ENCODE data around the gene CMAS. TPM values are rescaled to one million over a fixed set of nuclear protein-coding genes. Genes with fewer than 3 reads are reported as not detected.
A peak's percentile ranks its signal among the peaks of the same experiment; 100 is the strongest.
"Not testable (repeated sequence)": the region's sequence is repeated elsewhere in the genome, so short reads cannot be mapped to it uniquely, and the experiment has no call there.

Gene CMAS
- 10 to 100 TPM; 37.5 to 39.3 TPM for total RNA-seq

- ChIA-PET POLR2A (interaction anchor here (0.6 to 2.1 kb wide), 14 partner anchors 10 to 608 kb away, joined by 3 to 11 read pairs (median 5); partner anchors contain the start of genes C2CD5, LDHB and PYROXD1), CTCF (interaction anchor here (0.9 to 1.7 kb wide), 8 partner anchors 9 to 413 kb away, joined by 3 to 7 read pairs (median 4); no protein-coding TSS in a partner anchor)
- Mint-ChIP-seq H3K36me3 (ENCODE audit: low read depth) (peaks cover 15% of the 10 kb centered on the region), H3K9me3 (no peaks in the 10 kb centered on the region), H3K4me3 (peak within 1 kb of the TSS; percentile 97), H3K27ac (peak within 1 kb of the TSS; percentile 79), H3K27me3 (no peaks in the 10 kb centered on the region), H3K4me1 (peaks cover 31% of the 10 kb centered on the region)
- DNase-seq: peak; percentile 84
Observed at GRCh38 chr12:22046090-22046967, at the start of gene CMAS. Gene CMAS, plus strand, starts transcription at chr12:22046218. Its CDS starts 86 bp downstream, at chr12:22046304.

DNA sequence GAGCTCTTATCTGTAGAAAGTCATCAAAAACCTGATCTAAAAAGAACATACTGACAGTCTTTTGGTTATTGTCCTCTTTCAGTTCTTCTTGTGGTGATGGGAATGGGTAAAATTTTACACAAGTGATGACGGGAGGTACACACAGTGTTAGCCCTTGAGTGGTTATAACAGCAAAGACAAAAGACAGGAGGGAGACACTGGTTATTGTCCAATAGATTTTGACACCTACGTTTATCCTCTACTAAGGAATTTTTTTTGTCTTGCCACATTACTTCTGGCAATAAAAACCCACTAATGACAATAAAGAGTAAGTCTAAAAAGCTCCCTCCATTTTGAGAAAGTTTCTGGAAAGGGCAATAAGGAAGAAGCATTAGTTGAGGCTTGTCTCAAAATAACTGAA lies 47.7 kb upstream of the CMAS start:
- H3K27ac Mint-ChIP-seq: no peak overlapping the region
- DNase-seq: no peak
- ChIA-PET CTCF (no interaction called here), POLR2A (no interaction called here)
- H3K9me3 Mint-ChIP-seq: no peaks in the 10 kb centered on the region
- no peaks in the 10 kb centered on the region for H3K36me3 Mint-ChIP-seq (ENCODE audit: low read depth)
- no peaks in the 10 kb centered on the region for H3K27me3 Mint-ChIP-seq
- no peak overlapping the region for H3K4me3 Mint-ChIP-seq
- H3K4me1 Mint-ChIP-seq: no peaks in the 10 kb centered on the region

- ChIA-PET POLR2A (no interaction called here), CTCF (no interaction called here)
- no peak for DNase-seq
- Mint-ChIP-seq H3K4me3 (no peak overlapping the region), H3K36me3 (ENCODE audit: low read depth) (no peaks in the 10 kb centered on the region), H3K4me1 (no peaks in the 10 kb centered on the region), H3K9me3 (no peaks in the 10 kb centered on the region), H3K27ac (no peak overlapping the region), H3K27me3 (no peaks in the 10 kb centered on the region)
Observed at GRCh38 chr12:21998782-21999181, 47.2 kb upstream of the CMAS start.

- ChIA-PET CTCF (interaction anchor here (1.3 kb wide), 1 partner anchor 13 kb away, joined by 3 read pairs; no protein-coding TSS in a partner anchor), POLR2A (no interaction called here)
- H3K36me3 Mint-ChIP-seq (ENCODE audit: low read depth): no peaks in the 10 kb centered on the region
- no peak overlapping the region for H3K27ac Mint-ChIP-seq
- no peaks in the 10 kb centered on the region for H3K27me3 Mint-ChIP-seq
- H3K4me3 Mint-ChIP-seq: no peak overlapping the region
- no peaks in the 10 kb centered on the region for H3K4me1 Mint-ChIP-seq
- peaks cover 2% of the 10 kb centered on the region for H3K9me3 Mint-ChIP-seq
- no peak for DNase-seq
Observed at GRCh38 chr12:22002430-22002829, 43.6 kb upstream of the CMAS start.

DNA sequence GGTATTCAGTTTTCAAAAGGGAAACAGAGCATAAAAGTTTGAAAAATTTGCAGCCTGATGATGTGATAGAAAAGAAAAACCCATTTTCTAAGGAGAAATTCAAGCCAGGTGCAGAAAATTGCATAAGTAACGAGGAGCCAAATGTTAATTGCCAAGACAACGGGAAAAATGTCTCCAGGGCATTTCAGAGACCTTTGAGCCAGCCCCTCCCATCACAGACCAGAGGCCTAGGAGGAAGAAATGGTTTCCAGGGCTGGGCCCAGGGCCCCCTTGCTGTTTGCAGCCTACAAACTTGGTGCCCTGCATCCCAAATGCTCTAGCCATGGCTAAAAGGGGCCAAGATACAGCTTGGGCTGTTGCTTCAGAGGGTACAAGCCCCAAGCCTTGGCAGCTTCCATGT lies 38.2 kb upstream of the CMAS start:
- H3K9me3 Mint-ChIP-seq; H3K36me3 Mint-ChIP-seq (ENCODE audit: low read depth); H3K4me1 Mint-ChIP-seq; CTCF ChIA-PET; H3K27ac Mint-ChIP-seq; DNase-seq; H3K4me3 Mint-ChIP-seq; POLR2A ChIA-PET; H3K27me3 Mint-ChIP-seq: not testable (repeated sequence)

GRCh38 chr12:22008196-22008595 lies 37.8 kb upstream of the CMAS start:
- no peak for DNase-seq
- H3K9me3 Mint-ChIP-seq: peaks cover 5% of the 10 kb centered on the region
- H3K27me3 Mint-ChIP-seq: no peaks in the 10 kb centered on the region
- no peak overlapping the region for H3K4me3 Mint-ChIP-seq
- POLR2A ChIA-PET: no interaction called here
- H3K27ac Mint-ChIP-seq: no peak overlapping the region
- CTCF ChIA-PET: no interaction called here
- no peaks in the 10 kb centered on the region for H3K4me1 Mint-ChIP-seq
- no peaks in the 10 kb centered on the region for H3K36me3 Mint-ChIP-seq (ENCODE audit: low read depth)

- no peak overlapping the region for H3K27ac Mint-ChIP-seq
- ChIA-PET POLR2A (no interaction called here), CTCF (no interaction called here)
- no peak for DNase-seq
- no peak overlapping the region for H3K4me3 Mint-ChIP-seq
- H3K36me3 Mint-ChIP-seq (ENCODE audit: low read depth): no peaks in the 10 kb centered on the region
- H3K4me1 Mint-ChIP-seq: no peaks in the 10 kb centered on the region
- peaks cover 5% of the 10 kb centered on the region for H3K27me3 Mint-ChIP-seq
- peaks cover 3% of the 10 kb centered on the region for H3K9me3 Mint-ChIP-seq
Observed at GRCh38 chr12:22014041-22014782, 31.8 kb upstream of the CMAS start.

- DNase-seq: no peak
- POLR2A ChIA-PET: no interaction called here
- CTCF ChIA-PET: no interaction called here
- Mint-ChIP-seq H3K9me3 (peaks cover 3% of the 10 kb centered on the region), H3K4me1 (no peaks in the 10 kb centered on the region), H3K36me3 (ENCODE audit: low read depth) (no peaks in the 10 kb centered on the region), H3K27me3 (peaks cover 5% of the 10 kb centered on the region), H3K27ac (no peak overlapping the region), H3K4me3 (no peak overlapping the region)
Observed at GRCh38 chr12:22014783-22015144, 31.3 kb upstream of the CMAS start.

DNA sequence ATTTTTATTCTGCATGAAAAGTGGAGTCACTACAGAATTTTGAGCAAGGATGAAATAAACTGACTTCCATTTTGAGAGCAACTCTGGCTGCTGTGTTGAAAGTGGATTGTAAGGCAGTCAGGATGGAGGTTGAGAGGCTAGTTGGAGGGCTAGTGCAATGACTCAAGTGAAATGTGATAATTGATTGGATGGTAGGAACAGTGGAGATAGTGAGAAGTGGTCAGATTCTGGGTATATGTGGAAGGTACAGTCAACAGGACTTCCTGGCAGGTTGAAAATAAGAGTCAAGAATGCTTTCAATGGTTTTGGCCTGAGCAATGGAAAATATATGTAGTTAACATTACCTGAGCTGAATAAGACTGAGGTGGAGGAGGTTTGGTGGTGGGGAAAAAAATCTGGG lies 29.0 kb upstream of the CMAS start:
- POLR2A ChIA-PET: no interaction called here
- H3K4me3 Mint-ChIP-seq: no peak overlapping the region
- no peaks in the 10 kb centered on the region for H3K36me3 Mint-ChIP-seq (ENCODE audit: low read depth)
- no peaks in the 10 kb centered on the region for H3K9me3 Mint-ChIP-seq
- no peak for DNase-seq
- no peaks in the 10 kb centered on the region for H3K4me1 Mint-ChIP-seq
- peaks cover 10% of the 10 kb centered on the region for H3K27me3 Mint-ChIP-seq
- no peak overlapping the region for H3K27ac Mint-ChIP-seq
- CTCF ChIA-PET: interaction anchor here (1.2 to 1.9 kb wide), 3 partner anchors 27 to 319 kb away, joined by 4 to 10 read pairs (median 4); no protein-coding TSS in a partner anchor

- Mint-ChIP-seq H3K27ac (no peak overlapping the region), H3K4me1 (no peaks in the 10 kb centered on the region), H3K9me3 (peaks cover under 1% of the 10 kb centered on the region), H3K4me3 (no peak overlapping the region), H3K36me3 (ENCODE audit: low read depth) (no peaks in the 10 kb centered on the region), H3K27me3 (peaks cover 11% of the 10 kb centered on the region)
- POLR2A ChIA-PET: no interaction called here
- CTCF ChIA-PET: interaction anchor here (0.7 to 1.9 kb wide), 8 partner anchors 29 to 648 kb away, joined by 3 to 11 read pairs (median 3); no protein-coding TSS in a partner anchor
- DNase-seq: no peak
Observed at GRCh38 chr12:22018860-22019259, 27.2 kb upstream of the CMAS start.

DNA sequence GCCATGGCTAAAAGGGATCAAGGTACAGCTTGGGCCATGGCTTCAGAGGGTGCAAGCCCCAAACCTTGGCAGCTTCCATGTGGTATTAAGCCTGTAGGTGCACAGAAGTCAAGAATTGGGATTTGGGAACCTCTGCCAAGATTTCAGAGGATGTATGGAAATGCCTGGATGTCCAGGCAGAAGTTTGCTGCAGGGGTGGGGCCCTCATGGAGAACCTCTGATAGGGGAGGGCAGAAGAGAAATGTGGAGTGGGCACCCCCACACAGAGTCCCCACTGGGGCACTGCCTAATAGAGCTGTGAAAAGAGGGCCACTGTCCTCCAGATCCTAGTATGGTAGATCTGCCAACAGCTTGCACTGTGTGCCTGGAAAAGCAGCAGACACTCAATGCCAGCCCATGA lies 22.5 kb upstream of the CMAS start:
- H3K9me3 Mint-ChIP-seq; H3K4me1 Mint-ChIP-seq; POLR2A ChIA-PET; H3K4me3 Mint-ChIP-seq; DNase-seq; H3K27ac Mint-ChIP-seq; CTCF ChIA-PET; H3K36me3 Mint-ChIP-seq (ENCODE audit: low read depth): not testable (repeated sequence)
- H3K27me3 Mint-ChIP-seq: peaks cover 11% of the 10 kb centered on the region

GRCh38 chr12:22029491-22029890 lies 16.5 kb upstream of the CMAS start:
- CTCF ChIA-PET: no interaction called here
- H3K4me3 Mint-ChIP-seq: no peak overlapping the region

GRCh38 chr12:22029991-22030390 lies 16.0 kb upstream of the CMAS start:
- H3K36me3 Mint-ChIP-seq (ENCODE audit: low read depth): no peaks in the 10 kb centered on the region
- H3K4me3 Mint-ChIP-seq: no peak overlapping the region
- H3K4me1 Mint-ChIP-seq: peaks cover 2% of the 10 kb centered on the region
- POLR2A ChIA-PET: no interaction called here
- no peaks in the 10 kb centered on the region for H3K9me3 Mint-ChIP-seq
- peaks cover 5% of the 10 kb centered on the region for H3K27me3 Mint-ChIP-seq
- no peak overlapping the region for H3K27ac Mint-ChIP-seq
- CTCF ChIA-PET: no interaction called here
- no peak for DNase-seq

More at GRCh38 chr12:22029491-22029890, 16.5 kb upstream of the CMAS start:
- Mint-ChIP-seq H3K9me3 (no peaks in the 10 kb centered on the region), H3K27ac (no peak overlapping the region), H3K4me1 (peaks cover 2% of the 10 kb centered on the region), H3K27me3 (peaks cover 5% of the 10 kb centered on the region), H3K36me3 (ENCODE audit: low read depth) (no peaks in the 10 kb centered on the region)
- POLR2A ChIA-PET: no interaction called here
- no peak for DNase-seq

Data from activated CD4-positive, alpha-beta memory T cell treated with anti-CD3 and anti-CD28 coated beads, Interleukin-2, amount 10 ng/mL, durations not matched to agents 7 days and 5 days (primary cell).